Measurements from ENCODE around the gene COX10.
"Not testable (repeated sequence)": the region's sequence is repeated elsewhere in the genome, so short reads cannot be mapped to it uniquely, and the experiment has no call there.

The COX10 gene

DNA sequence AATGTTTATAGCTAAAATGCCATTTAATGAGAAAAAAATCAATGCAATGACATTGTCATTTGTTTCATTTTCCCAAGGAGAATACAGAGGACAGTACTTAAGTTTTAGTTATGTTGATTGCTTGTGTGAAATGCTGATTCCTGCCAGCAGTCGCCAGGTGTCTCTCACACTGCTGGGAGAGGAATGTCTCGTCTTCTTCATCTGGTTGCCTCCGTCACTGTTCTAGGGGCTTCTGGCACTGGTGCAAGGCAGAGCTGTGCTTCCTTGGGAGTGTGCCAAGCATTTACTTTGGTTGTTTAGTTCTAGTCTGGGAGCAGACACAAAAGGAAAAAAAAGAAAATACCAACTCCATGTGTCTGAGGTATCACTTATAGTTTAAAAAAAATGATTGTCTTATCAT is 107.7 kb downstream of the COX10 start:
- DNase-seq (ENCODE audit: low read depth, low spot score): not testable (repeated sequence)

DNA sequence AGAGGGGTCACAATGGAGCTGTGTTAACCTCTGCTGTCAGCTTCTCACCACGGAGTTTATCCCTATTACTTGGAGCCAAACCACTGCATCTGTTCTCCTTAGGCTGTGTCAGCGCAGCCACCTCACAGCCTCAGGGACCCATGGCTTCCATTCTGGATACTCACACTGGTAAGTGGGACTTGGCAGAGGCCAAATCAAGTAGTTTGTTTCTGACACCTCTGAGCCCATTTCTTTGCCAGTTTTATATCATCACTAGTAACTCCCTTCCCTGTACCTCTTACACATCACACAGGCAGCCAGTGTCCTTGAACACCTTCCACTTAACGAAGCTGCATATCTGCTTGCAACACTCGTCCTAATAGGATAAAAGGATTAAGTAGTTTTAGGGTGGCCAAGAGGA is 108.5 kb downstream of the COX10 start:
- DNase-seq (ENCODE audit: low read depth, low spot score): not testable (repeated sequence)

DNA sequence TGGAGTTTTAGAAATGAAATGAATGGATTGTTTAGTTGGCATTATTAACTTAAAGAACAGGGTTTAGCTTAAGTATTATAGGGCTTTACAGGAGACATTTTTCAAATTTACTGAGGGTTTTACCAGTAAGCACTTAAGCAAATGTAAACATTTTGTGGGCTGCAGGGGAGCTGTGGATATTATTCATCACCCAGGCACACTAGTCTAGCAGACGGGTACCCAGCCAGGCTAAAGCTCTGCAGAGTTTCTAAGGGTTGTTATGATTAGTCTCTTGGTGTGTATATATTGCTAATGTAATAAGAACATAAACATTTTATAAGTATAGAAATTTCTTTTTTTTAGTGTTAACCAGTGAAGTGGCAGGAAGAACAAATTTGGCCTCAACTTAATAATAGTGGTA is 110.6 kb downstream of the COX10 start:
- not testable (repeated sequence) for DNase-seq (ENCODE audit: low read depth, low spot score)

DNA sequence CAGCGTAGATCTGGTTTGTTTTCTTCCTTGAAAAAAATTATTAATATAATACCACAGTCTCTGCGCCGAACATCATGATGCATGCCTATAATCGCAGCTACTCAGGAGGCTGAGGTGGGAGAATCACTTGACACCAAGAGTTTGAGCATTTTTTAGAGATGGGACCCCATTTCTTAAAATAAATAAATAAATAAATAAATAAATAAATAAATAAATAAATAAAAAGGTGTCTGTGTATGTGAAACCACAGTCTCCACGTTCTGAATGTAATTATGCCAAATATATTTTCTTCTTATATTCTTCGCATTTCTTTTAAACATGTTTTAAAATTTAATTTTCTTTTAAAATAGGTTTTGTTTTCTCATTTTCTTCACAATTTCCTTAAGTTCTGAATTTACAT is 112.8 kb downstream of the COX10 start:
- DNase-seq (ENCODE audit: low read depth, low spot score): not testable (repeated sequence)

DNA sequence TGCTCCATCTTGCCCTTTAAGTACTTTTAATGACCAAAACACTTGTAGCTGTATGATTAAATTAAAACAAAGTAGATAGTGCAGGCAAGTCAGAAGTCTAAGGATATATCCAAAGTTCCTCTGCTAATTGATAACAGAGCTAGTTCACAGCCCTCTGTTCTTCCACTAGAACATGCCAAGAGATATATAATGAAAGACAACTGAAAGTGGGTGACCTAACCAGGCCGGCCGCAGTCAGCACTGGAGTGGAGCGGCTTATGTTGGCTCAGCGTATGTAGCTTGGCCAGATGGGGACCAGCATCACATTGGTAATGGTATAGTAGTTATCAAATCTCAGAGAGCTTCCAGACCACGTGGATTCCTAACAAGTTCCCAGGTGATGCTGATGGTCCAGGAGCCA is 115.2 kb downstream of the COX10 start:
- not testable (repeated sequence) for DNase-seq (ENCODE audit: low read depth, low spot score)

DNA sequence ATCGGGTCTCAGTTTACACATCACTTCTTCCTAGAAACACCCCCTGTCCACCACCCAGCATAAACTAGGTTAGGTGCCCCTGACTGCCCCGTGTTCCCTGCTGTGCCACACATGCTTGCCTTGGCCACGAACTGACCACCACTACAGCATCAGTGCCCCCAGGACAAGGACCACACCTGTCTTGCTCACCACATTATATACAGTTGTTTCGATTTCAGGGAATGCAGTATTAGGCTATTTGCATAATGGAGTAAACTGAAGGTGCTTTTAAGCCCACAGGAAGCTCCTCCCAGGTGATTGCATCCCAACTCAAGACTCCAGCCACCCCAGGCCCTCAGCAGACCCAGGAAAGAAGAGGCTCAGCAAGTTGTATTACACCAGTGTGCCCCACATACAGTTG is 117.1 kb downstream of the COX10 start:
- not testable (repeated sequence) for DNase-seq (ENCODE audit: low read depth, low spot score)

DNA sequence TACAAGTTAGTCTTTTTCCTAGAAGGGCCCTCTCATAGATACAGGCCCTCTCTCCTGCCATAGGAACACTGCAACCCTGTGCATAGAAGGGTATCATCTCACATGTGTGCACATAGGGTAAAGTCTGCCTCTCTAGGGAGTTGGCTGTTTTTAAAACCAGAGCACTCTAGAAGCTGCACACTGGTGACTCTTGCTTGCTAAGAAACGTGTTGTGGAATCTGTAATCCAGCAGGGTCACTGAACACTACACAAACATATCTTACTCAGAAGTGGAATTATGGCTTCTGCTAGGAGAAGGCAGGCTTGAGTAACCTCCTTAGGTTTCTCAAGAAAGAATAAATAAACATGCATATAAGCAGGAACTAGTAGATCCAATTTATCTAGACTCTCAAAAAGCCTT is 121.5 kb downstream of the COX10 start:
- DNase-seq (ENCODE audit: low read depth, low spot score): not testable (repeated sequence)

DNA sequence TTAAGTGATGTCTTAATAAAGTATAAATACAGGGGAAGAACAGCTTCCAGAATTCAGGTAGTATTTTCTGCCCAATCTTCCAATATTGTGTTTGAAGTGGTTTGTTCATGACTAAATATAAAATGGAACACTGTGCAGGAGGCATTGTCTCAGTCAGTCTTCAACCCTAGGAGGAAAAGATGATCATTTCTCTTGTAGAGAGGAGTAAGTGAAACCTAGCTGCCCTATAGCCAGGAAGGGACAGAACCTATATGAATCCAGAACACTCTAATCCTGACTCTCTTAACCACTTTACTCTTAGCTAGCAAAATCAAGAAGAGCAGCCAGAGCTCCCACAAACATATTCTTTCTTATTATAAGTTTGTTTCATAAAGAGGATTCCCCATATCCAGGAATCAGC is 122.2 kb downstream of the COX10 start:
- not testable (repeated sequence) for DNase-seq (ENCODE audit: low read depth, low spot score)

DNA sequence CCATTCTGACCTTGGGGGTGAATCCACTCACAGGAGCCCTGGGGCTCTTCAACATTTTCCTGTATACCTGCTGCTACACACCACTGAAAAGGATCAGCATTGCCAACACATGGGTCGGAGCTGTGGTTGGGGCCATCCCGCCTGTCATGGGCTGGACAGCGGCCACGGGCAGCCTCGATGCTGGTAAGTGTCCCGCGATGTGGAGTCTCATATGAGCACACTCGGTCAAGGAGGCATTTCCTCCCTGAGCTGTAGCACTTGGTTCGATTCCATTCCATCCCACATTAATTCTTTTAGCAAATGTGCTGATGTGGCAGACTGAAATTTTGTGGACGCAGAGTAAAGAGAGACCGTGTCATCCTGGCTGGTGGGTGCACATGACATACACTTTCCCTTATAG is 122.7 kb downstream of the COX10 start:
- not testable (repeated sequence) for DNase-seq (ENCODE audit: low read depth, low spot score)

DNA sequence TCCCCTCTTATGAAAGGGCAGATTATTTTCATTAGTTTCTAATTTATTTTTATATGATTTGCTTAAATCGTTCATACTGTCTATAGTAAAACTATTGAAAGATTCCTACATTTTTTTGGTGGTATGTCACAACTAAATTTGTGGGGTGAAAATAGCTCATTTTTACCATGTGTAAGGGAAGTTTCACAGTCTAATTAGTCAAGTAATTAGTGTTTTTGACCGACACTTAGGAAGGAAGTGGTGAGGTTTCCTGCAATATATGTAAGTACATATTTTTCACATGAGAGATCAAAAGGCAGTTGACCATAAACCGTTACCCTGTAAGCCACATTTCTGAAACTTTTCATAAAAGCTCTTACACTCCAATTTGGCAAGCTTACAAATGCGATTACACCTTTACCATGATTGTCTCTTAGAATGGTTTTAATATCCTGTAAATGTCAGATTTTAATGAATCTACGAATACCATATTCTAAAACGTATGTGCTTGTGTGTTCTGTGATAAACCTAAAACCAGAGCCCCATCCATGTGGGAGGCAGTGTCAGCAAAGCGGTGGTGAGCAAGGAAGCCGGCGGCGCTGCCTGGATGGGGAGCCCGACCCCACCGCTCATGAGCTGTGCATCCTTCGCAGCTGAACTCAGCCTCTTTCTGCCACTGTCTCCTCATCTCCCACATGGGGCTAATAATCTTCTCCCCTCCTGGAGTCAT is 123.5 kb downstream of the COX10 start:
- not testable (repeated sequence) for DNase-seq (ENCODE audit: low read depth, low spot score)

DNA sequence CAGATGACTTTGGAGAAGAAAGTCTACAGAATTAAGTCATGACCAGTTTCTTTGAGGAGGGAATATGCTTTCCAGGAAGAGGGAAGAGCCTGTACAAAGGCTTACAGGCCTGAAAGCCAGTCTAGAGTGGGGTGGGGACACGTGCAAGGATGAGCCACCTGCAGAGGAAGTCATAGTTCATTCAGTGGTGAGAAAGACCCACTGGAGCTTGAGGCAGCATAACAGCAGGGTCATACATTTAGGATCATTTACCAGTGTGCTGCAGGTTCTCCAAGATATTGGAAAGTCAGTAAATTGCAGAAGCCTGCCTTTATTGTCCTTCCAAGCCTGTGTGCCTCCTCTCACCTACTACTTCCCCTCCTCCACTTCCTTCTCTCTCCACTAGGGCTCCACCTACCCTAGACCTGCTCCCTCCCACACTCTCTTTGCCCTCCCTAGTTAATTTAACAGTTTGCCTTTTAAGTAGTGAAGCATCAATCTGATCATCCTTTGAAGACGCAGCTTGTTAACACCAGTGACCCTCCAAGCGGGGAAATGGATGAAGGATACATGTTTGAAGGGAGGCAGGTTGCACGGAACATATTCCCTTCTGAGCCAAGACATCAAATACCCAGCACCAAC is 127.2 kb downstream of the COX10 start:
- no peak for DNase-seq (ENCODE audit: low read depth, low spot score)

DNA sequence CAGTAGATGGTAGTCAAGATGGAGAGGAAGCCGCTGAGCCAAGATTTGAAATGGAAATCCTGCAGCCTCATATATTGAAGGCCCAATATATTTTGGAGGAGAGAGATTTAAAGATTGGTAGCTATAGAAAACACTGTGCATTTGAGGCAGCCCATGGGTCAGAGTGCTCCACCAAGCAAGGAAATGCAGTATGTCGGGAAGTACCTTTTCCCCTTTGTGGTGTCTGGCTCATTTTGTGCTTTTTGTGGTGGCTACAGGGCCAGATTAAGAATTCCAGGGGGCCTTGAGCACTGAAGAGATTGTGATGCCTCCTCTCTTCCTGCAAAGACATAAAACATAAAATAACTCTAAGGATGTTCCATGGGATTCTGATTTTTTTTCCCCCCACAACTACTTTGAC is 127.8 kb downstream of the COX10 start:
- no peak for DNase-seq (ENCODE audit: low read depth, low spot score)

DNA sequence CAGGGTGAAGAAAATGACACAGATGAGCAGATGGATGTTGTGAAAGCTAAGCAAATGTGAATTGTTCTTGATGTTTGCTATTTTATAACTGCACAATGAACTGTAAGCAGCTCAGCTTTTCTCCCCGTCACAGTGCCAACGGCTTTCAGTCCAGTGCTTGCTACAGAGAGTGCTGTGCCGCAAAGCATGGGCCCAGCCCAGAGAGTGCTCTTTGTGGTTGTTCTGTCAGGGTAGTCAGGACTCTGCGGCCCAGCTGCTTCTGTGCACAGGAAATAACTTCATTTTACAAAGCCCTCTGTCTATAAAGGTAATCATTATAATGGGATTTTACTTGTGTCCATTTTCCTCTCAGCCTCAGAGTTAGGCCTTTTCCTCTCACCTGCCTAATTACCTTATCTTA is 128.3 kb downstream of the COX10 start:
- no peak for DNase-seq (ENCODE audit: low read depth, low spot score)

DNA sequence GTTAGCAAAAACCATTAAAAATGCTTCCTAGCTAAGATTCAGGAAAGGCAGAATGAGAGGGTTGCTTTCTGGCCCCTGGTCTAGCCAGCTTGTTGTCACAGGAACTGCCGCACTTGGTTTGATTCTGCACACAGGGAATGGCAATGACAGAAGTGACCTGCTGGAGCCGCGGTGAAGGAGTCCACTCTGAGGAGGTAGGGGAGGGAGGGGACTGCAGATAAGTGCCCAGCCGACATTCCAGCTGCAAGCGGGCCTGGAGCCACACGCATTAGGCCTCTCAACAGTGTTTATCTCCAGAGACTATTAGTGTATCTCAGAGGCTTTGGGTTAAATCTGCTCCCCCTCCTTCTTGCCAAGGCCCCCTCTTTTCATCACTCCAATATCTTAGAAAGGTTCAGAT is 128.7 kb downstream of the COX10 start:
- DNase-seq (ENCODE audit: low read depth, low spot score): no peak

DNA sequence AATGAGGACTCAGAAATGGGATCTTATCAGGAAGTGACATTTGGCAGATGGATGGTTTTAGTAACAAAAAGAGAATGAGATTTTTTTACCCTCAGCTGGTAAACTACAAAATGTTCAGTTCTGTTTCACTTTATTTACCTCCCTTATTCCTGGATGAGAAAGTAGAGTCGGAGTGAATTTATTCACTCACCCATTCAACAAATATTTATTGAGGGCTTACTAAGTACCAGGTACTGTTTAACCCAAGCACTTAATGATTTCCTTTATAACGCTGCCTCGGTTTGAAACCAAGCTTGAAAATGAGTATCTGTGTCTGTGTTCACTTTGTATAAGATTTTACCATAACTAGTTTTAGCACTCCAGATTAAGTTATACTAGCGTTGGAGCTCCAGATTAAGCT is 129.3 kb downstream of the COX10 start:
- DNase-seq (ENCODE audit: low read depth, low spot score): no peak

DNA sequence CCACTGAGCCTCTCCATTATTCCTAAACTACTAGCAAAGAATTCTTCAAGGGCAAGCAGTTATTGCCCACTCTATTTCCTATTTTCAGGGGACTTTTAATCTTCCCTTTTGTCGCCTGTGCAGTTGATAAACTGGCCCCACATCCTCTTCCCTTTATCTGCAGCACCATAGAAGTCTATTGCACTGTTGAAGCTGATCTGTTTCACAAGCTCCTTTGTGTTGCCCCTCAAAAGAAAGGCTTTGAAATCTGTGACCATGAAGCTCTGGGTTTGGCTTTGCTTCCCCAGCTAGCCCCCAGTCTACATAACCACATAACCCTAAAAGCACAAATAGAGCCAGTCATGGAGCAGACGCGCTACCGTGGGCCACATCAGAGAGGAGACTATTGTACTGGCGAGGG is 130.3 kb downstream of the COX10 start:
- DNase-seq (ENCODE audit: low read depth, low spot score): no peak

DNA sequence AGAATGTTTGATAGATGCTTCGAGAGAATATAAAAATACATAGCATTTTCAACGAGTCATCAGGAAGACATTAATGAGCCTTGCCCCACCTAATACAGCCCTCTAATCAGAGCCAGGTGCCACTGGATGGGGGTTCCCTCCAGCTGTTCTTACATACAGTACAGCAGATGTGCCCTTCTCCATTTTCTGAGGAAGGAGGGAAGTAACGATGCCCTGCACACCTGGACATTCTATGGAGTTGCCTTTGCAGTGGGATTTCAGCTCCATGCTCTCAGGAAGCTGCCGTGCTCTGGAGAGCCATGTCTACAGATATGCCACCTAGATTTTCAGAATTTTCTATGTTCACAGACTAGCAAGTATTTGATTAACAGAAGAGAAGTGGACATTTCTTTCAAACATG is 131.1 kb downstream of the COX10 start:
- DNase-seq (ENCODE audit: low read depth, low spot score): no peak

DNA sequence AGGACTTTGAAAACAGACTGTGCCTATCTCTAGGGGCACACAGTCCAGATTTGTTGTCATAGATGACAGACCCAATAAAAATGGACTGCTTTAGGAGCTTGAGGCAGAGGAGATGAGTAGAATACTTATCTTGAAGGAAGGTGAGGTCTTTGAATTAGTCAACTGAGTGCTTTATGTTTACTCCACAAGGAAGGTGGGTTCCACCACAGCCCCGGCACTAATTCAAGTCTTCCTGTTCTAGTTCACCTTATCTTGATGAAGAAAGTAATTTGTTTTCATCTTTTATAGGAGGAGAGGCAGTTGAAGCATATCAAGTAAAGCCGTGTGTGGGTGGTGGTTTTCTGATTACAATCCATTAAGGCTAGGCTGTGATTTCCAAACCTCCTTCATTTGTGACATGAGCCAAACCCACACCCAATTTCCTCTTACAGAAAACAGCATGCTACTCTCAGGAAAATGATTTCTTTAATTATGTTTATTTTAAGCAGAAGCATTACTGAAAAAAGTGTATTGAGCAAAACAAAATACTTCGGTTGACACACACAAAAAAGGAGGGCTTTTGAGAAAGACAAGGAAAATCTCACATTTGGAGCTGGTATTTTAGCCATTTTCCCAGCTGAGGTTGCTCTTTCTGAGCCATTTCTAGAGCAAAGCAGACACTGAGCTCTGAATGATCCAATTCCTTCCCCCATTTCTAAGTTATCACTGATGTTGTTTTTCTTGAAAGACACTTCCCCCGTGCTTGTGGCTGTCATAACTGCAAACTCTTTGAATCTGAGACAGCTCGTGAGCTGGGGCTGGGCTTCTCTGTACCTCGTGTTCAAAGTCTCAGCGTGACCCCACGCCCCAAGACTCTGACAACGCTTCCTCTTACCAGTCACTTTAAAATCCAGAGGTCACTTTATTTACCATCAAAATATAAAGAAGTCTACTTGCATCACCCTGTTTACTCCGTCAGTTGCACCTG is 132.0 kb downstream of the COX10 start:
- DNase-seq (ENCODE audit: low read depth, low spot score): no peak

DNA sequence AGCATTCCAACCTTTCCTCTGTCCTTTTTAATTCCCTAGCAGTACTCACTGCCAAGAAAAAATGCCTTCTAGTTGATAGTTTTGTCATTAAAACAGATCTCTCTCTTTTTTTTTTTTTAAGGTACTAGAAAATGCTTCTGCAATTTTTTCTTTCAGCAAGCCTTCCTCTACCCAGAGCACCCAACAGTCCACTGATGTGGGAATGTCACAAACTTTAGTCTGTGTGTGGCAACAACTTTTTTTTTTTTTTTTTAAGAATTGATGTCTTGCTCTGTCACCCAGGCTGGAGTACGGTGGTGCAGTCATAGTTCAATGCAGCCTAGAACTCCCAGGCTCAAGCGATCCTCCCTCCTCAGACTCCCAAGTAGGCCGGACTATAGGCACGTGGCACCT is 132.7 kb downstream of the COX10 start:
- no peak for DNase-seq (ENCODE audit: low read depth, low spot score)

DNA sequence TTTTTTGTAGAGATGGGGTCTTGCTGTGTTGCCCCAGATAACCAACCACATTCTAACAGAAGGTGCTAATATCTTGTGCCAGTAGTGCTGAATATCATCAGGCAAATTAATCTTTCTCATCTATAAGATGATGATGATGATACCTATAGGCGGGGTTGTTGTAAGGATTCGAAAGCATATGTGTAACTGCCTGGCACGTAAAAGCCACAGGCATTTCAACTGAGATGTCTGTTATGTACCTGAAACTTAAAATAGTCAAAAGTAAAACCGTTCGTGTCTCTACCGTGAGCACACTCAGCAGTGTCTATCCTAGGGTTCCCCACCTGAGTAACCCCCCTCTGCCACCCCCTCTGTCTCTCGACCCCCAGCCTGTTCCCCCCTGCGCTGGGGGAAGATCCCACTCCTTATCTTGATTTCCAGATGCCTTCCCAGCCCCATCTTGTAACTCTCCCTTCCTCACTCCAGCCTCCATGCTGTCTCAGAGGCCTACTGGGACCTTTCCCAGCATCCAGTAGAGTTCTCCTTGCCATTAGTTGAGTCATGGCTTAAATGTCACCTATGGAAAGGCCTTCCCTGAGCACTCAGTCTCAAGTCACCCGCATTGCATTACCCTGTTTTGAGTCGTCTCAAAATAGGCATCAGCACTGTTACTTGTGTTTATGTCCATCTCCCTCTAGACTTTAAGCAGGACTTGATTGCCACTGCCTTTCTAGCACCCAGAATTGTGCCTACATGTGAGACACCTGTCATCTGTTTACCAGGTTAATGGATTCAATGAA is 133.3 kb downstream of the COX10 start:
- no peak for DNase-seq (ENCODE audit: low read depth, low spot score)

DNA sequence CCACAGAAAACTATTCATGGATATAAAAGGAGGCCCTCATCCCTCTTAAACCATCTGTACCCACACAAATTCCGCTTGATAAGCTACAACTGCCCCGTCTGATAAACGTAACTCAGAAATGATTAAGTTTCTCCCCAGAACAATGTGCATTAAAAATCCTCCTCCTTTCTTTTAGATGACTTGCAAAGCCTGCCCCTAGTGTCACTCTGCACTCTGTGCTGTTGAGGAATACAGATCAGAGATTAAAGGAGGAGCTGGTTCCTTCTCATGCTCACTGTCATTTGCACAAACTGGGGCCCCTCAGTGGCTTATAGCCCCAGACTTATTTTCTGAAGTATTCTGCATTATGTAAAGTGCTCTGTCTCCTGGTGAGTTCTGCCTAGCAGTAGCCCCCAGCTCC is 134.1 kb downstream of the COX10 start:
- DNase-seq (ENCODE audit: low read depth, low spot score): no peak

DNA sequence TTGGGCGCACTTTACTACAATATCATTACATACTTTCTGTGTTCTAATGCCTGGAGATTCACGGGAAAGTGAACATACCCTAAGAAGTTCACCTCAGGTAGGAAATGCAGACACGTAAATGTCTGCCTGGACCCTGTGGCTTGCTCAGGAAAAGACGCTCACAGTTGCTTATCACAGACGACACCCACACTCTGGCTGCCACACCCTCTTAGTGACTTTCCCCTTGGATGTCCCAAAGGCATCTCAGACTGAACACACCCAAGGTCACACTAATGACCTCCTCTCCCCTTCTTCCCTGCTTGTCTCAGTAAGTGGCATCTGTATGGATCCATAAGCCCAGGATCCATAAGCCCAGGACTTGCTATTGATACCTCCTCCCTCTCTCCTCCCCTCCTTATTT is 134.8 kb downstream of the COX10 start:
- no peak for DNase-seq (ENCODE audit: low read depth, low spot score)
